ACC112 (cell line): ENCODE measurements around the gene FECH.

Source experiments
- H2AFZ ChIP-seq: fragments of 200-600 bp; sonication (generic); one replicate; pipeline ENCODE4 v1.6.0; 2017; ENCODE audit warnings: antibody characterized with exemption, low read length; ENCODE audit not compliant: unreplicated experiment
- H3K27ac ChIP-seq: fragments of 200-600 bp; sonication (generic); 2 replicates; pipeline ENCODE4 v1.5.1; 2014; ENCODE audit warnings: low read depth, mild to moderate bottlenecking, antibody characterized with exemption, low read length, moderate library complexity
- H3K27me3 ChIP-seq: fragments of 200-600 bp; sonication (generic); 2 replicates; pipeline ENCODE4 v1.6.1; 2014; ENCODE audit warnings: mild to moderate bottlenecking, antibody characterized with exemption, low read length, moderate library complexity, mixed read lengths; ENCODE audit not compliant: insufficient read depth
- H3K36me3 ChIP-seq: fragments of 200-600 bp; sonication (generic); 2 replicates; pipeline ENCODE4 v1.6.1; 2016; ENCODE audit warnings: mild to moderate bottlenecking, antibody characterized with exemption, low read length, moderate library complexity, mixed read lengths; ENCODE audit not compliant: insufficient read depth
- H3K4me1 ChIP-seq: fragments of 200-600 bp; sonication (generic); one replicate; pipeline ENCODE4 v1.6.1; 2016; ENCODE audit warnings: low read length, mixed read lengths; ENCODE audit not compliant: insufficient read depth, unreplicated experiment, control insufficient read depth
- H3K4me3 ChIP-seq: fragments of 200-600 bp; sonication (generic); 2 replicates; pipeline ENCODE4 v1.5.1; 2014; ENCODE audit warnings: mild to moderate bottlenecking, low read depth, low read length
- H3K79me2 ChIP-seq: fragments of 200-600 bp; sonication (generic); one replicate; pipeline ENCODE4 v1.6.0; 2016; ENCODE audit warnings: low read length; ENCODE audit not compliant: control insufficient read depth, unreplicated experiment, insufficient read depth

The FECH gene

DNA sequence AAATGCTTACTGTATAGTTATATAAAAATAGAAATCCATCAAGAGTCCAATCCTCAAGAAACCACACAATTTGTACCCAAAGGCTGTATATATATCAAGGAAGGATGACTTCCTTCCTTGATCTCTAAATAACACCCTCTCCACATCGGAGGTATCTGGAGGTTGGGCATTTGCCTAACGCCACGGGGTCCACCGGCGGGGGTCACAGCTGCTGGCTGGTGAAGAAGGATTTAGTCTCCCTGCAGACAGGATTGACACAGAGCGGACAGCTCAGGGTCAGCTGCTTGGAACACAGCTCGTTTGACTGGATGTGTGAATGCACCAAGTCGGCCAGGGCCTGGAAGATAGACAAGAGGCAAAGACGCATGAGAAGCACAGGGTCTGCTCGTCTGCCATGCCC, 36.0 kb downstream of the FECH start:
- no peak overlapping the region for H3K27ac ChIP-seq
- H3K79me2 ChIP-seq, result no peaks in the 10 kb centered on the region
- no peaks in the 10 kb centered on the region for H3K4me1 ChIP-seq
- H3K27me3 ChIP-seq, result no peaks in the 10 kb centered on the region
- no peak overlapping the region for H3K4me3 ChIP-seq
- H3K36me3 ChIP-seq, result peaks cover 2% of the 10 kb centered on the region; the same call in 1 of the 2 replicates
- H2AFZ ChIP-seq, result no peak overlapping the region

DNA sequence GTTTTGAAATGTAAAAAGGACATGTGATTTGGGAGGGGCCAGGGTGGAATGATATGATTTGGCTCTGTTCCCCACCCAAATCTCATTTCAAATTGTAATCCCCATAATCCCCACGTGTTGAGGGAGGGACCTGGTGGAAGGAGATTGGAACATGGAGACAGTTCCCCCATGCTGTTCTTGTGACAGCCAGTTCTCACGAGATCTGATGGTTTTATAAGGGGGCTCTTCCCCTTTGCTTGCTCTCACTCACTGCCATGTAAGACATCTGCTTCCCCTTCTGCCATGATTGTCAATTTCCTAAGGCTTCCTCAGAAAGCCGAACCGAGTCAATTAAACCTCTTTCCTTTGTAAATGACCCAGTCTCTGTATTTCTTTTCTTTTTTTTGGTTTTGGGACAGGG, 39.2 kb downstream of the FECH start:
- Histone ChIP-seq H3K36me3 (no peaks in the 10 kb centered on the region), H2AFZ (no peak overlapping the region), H3K27ac (no peak overlapping the region), H3K4me3 (no peak overlapping the region), H3K27me3 (no peaks in the 10 kb centered on the region), H3K79me2 (no peaks in the 10 kb centered on the region), H3K4me1 (peaks cover 5% of the 10 kb centered on the region)

DNA sequence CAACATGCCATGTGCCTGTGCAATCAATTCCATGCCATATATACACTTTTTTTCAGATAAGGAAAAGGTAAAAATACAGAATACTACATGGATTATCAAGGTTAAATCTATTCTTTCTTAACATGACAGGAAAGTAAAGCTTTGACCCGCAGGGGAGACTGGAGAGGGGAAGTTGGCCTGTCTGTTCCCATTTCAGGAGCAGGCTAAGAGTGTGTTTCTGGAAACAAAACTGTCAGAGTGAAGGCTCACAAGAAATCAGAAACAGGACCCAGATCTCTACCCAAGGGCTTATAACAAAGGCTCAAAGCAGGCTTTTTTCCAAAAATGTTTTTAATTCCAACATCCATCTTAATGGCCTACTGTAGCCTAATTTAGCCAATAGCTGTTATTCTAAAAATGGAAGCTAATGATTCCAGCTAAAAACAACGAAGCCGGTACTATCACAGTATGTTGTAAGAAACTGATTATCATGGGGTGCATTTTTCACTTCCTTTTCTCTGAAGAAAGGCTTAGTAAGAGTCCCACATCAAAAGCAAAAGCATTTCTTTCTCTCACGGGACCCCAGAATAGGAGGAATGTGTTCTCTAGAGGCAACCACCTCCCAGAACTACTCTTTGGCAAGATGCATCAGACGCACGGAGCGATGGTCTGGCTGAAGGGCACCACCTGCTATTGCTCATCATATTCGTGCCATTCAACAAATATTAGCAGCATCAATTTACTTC, 41.4 kb downstream of the FECH start:
- no peak overlapping the region for H3K4me3 ChIP-seq
- no peaks in the 10 kb centered on the region for H3K36me3 ChIP-seq
- H3K79me2 ChIP-seq, result no peaks in the 10 kb centered on the region
- H3K4me1 ChIP-seq, result peaks cover 10% of the 10 kb centered on the region
- H2AFZ ChIP-seq, result no peak overlapping the region
- no peaks in the 10 kb centered on the region for H3K27me3 ChIP-seq
- H3K27ac ChIP-seq, result no peak overlapping the region

DNA sequence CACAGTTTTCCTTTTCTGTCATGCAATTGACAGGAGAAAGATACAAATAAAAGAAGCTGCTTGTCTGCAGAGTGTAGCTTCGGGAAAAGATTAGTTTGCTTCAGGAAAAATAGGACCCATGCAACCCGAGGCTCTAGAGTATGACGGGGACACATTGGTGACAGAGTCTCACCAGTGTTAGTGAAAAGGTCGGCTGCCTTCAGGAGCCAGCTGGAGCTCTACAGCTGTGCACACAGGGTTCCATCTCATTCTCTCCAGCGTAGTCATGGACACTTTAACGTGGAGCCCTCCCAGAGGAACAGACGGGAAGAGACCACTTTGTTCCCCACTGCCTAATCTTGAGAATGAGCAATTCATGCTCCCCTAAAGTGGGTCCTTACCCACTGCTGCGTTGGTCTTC, 42.9 kb downstream of the FECH start:
- Histone ChIP-seq H3K4me3 (no peak overlapping the region), H3K79me2 (no peaks in the 10 kb centered on the region), H3K27me3 (no peaks in the 10 kb centered on the region), H2AFZ (no peak overlapping the region), H3K27ac (no peak overlapping the region), H3K36me3 (no peaks in the 10 kb centered on the region), H3K4me1 (peaks cover 10% of the 10 kb centered on the region)

DNA sequence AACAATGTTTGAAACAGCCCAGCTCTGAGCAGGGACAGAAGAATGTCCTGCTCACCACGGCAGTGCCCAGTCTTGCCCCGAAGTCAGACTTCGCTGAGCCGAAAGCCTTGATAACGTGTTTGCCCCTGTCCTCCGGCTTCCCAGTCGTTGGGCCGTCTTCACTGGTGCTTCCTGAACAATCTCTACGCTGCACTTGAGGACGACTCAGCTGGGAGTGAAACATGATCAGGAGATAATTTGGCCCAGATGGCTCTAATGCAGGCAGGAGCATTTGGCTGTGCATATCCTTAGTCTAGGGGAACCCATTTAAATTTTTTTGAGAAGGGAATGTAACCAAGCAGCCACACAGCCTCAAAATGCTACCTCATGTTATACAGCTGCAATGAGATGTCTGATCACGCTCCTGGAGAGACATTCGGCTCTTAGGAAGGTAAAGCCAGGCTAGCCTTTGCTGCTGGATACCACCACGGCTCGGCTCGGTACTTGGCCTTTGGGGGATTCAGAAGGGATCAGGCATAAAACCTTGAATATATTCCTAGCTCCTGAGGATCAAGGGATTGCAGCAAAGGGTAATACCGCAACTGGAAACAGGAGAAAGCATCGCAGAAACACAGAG, 43.6 kb downstream of the FECH start:
- no peaks in the 10 kb centered on the region for H3K27me3 ChIP-seq
- peaks cover 10% of the 10 kb centered on the region for H3K4me1 ChIP-seq
- H2AFZ ChIP-seq, result peak overlapping the region; percentile 42
- no peaks in the 10 kb centered on the region for H3K36me3 ChIP-seq
- no peaks in the 10 kb centered on the region for H3K79me2 ChIP-seq
- no peak overlapping the region for H3K4me3 ChIP-seq
- H3K27ac ChIP-seq, result peak overlapping the region; percentile 21; the same call in 1 of the 2 replicates

DNA sequence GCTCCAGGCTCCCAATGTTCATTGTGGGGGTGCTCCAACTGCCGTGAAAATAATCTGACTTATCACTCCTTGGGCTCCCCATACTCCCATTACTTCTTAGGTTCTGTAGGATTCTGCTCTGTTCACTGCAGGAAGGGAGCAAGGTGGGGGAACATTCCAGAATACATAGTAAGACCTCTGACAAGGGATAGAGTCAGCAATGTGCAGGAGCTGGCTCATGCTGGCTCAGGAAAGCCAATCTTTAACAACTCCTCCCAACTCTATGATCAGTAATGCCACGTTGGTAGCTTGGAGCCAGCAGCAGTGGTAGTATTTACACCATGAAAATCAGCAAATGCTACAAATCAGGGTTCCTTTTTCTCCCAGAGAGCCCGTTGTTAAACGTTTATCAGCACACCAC, 44.4 kb downstream of the FECH start:
- Histone ChIP-seq H3K36me3 (no peaks in the 10 kb centered on the region), H3K4me3 (no peak overlapping the region), H3K4me1 (peaks cover 10% of the 10 kb centered on the region), H3K27me3 (no peaks in the 10 kb centered on the region), H3K27ac (peak overlapping the region; percentile 21; the same call in 1 of the 2 replicates), H3K79me2 (no peaks in the 10 kb centered on the region), H2AFZ (peak overlapping the region; percentile 42)

DNA sequence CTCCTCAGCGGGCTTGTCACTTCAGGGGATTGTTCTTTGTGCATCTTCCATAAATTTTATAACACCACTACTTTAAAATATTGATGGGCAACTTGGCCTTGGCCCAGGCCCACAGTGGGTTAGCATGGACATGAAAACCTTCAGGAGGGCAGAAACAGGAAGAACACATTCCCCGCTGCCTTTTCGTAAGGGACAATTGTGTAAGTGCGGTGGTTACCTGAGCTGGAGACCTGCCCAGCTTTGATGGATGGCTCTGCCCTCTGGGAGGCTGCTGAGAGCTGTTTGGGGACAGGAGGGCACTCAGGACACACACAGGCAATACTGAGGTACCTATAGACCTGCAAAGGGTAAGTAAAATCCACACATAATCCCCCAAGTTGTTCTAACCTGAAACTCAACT, 46.8 kb downstream of the FECH start:
- H3K36me3 ChIP-seq, result no peaks in the 10 kb centered on the region
- H3K27ac ChIP-seq, result no peak overlapping the region
- no peak overlapping the region for H2AFZ ChIP-seq
- no peak overlapping the region for H3K4me3 ChIP-seq
- no peaks in the 10 kb centered on the region for H3K79me2 ChIP-seq
- H3K4me1 ChIP-seq, result peaks cover 10% of the 10 kb centered on the region
- H3K27me3 ChIP-seq, result no peaks in the 10 kb centered on the region

DNA sequence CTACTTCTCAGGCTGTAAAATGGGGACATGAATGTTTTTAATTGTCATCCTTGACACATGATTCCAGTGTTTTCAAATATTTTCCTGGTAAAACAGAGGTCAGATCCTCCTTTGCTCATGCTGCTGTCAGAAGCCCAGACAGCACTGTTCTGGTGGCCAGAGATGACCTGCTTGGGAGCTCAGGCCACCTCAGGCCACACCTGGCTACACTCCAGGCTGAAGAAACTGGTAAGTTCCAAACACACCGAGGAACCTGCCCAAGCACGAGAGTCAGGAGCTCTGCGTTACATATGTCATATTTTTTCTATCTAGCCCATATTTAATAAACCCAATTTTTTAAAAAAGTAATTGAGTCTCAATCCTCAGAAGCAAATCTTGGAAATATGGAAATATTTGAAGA, 47.9 kb downstream of the FECH start:
- H3K79me2 ChIP-seq, result no peaks in the 10 kb centered on the region
- no peak overlapping the region for H3K27ac ChIP-seq
- peaks cover 11% of the 10 kb centered on the region for H3K4me1 ChIP-seq
- no peaks in the 10 kb centered on the region for H3K27me3 ChIP-seq
- no peak overlapping the region for H2AFZ ChIP-seq
- H3K4me3 ChIP-seq, result no peak overlapping the region
- no peaks in the 10 kb centered on the region for H3K36me3 ChIP-seq

DNA sequence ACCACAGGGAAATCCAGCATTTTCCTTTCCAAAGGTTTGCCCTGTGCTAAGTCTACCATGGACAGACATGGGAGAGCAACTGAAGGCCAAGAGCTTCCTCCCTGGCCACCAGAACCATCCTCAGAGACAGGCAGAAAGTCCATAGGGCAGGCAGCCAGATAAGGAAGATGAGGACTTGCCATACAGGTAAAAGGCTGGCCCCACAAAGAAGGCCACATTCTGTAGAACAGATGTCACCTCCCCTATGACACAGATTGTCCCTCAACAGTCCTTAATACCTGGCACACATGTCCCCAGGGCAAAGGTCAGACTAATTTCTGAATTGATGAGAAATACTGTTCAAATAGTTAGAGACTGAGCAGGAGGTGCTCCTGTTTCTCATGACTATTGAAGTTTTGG, 52.0 kb downstream of the FECH start:
- peaks cover 12% of the 10 kb centered on the region for H3K27me3 ChIP-seq
- H3K4me3 ChIP-seq, result no peak overlapping the region
- no peaks in the 10 kb centered on the region for H3K79me2 ChIP-seq
- H3K4me1 ChIP-seq, result peaks cover 8% of the 10 kb centered on the region
- no peak overlapping the region for H3K27ac ChIP-seq
- no peak overlapping the region for H2AFZ ChIP-seq
- no peaks in the 10 kb centered on the region for H3K36me3 ChIP-seq

DNA sequence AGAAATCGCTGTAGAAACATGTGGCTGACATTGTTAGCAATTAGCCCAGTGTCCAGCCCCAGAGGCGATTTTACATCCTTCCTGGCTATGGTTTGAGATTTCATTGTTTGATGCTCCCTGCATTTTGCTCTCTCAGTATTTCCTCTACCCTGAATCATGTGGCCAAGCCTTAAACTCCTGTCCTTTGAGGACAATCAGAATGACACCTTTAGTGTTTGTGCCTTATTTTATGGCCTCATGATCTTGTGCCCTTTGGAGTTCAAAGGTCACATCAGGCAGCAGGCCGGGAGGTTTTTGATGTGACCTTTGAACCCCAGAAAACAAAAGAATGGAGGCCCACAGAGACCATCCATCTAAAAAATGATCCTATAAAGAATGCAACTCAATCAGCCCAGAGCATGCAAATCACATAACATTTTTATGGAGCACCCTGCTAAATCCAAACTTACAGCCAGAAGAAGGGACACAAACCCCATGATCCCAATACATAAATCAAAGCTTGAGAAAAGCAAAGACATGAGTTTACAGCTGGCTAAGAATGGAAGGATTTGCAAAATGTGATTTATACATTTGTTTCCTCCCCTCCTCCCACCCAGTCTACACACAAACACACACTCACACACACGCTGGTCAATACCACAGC, 52.5 kb downstream of the FECH start:
- no peak overlapping the region for H3K27ac ChIP-seq

More for the DNA sequence above, 52.5 kb downstream of the FECH start:
- Histone ChIP-seq H3K27me3 (peaks cover 17% of the 10 kb centered on the region), H3K4me3 (no peak overlapping the region), H3K36me3 (no peaks in the 10 kb centered on the region), H3K4me1 (peaks cover 8% of the 10 kb centered on the region), H2AFZ (peak overlapping the region; percentile 12), H3K79me2 (no peaks in the 10 kb centered on the region)
